Keratinocyte (primary cell): ENCODE measurements around the gene PTPN2.

Source experiments
- EZH2 ChIP-seq: IDR thresholded peaks from one replicate; pipeline ENCODE4 v1.6.1; 2012; ENCODE audit warnings: inconsistent platforms, mild to moderate bottlenecking, low read length, moderate library complexity
- TF ChIP-seq, protein P1 (sequence below), 3 experiments: IDR thresholded peaks in 1 of 3; conservative IDR thresholded peaks in 1 of 3; optimal IDR thresholded peaks in 1 of 3; 2 replicates in 2 of 3; 3 replicates in 1 of 3; pipeline versions ENCODE3 to v1.5.1; 2011; ENCODE audit warnings: low read length in 3 of 3, mild to moderate bottlenecking in 3 of 3, moderate library complexity in 2 of 3, control low read depth in 1 of 3, inconsistent platforms in 1 of 3; ENCODE audit not compliant: insufficient read depth in 2 of 3; ENCODE audit errors: extremely low read depth in 1 of 3

DNA sequence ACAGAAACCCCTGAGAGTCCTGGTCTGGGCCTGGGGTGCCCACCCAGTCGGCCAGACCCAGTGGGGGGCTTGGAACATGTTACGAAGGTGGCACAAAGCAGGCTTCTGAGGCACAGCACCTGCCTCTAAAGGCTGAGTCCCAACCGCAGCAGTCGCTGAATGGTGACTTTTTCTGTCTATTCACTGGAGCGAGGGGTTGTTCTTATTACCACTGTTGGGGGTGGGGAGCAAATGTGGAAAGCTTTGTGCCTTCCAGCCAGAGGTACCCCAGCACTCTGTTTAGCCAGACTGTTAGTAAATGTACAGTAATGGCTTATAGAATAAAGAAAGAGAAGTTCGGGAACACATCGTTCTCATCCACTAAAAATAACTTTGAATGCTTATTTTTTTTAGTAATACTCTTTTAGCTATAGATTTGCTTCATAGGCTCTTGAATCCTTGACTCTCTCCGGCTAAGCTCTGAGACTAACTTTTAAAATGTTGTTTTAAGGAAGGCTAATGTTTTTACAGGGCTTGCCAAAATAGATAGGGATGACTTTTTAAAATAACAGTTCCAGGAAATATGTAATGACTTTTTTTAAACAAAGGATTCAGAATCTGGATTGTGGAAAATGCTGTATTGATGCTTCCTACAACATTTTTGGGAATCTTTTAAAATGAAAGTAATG lies 23.4 kb upstream of the PTPN2 start:
- TF ChIP-seq, protein P1, sequence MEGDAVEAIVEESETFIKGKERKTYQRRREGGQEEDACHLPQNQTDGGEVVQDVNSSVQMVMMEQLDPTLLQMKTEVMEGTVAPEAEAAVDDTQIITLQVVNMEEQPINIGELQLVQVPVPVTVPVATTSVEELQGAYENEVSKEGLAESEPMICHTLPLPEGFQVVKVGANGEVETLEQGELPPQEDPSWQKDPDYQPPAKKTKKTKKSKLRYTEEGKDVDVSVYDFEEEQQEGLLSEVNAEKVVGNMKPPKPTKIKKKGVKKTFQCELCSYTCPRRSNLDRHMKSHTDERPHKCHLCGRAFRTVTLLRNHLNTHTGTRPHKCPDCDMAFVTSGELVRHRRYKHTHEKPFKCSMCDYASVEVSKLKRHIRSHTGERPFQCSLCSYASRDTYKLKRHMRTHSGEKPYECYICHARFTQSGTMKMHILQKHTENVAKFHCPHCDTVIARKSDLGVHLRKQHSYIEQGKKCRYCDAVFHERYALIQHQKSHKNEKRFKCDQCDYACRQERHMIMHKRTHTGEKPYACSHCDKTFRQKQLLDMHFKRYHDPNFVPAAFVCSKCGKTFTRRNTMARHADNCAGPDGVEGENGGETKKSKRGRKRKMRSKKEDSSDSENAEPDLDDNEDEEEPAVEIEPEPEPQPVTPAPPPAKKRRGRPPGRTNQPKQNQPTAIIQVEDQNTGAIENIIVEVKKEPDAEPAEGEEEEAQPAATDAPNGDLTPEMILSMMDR (optimal IDR thresholded peaks at IDR 0.05 in 1 of 3, IDR thresholded peaks at IDR 0.05 in 1 of 3, conservative IDR thresholded peaks at IDR 0.05 in 1 of 3; ENCODE audit: extremely low read depth in 1 of 3, insufficient read depth in 2 of 3, low read length in 3 of 3), result no peak
- TF ChIP-seq EZH2, result no peak
